ENCODE data around the gene CCDC85C. TPM values are rescaled to one million over a fixed set of nuclear protein-coding genes. Genes with fewer than 3 reads are reported as not detected.

CCDC85C gene
- total and polyA plus RNA-seq, 8 donors, result 10.5 to 28.6 (median 15.9) TPM

DNA sequence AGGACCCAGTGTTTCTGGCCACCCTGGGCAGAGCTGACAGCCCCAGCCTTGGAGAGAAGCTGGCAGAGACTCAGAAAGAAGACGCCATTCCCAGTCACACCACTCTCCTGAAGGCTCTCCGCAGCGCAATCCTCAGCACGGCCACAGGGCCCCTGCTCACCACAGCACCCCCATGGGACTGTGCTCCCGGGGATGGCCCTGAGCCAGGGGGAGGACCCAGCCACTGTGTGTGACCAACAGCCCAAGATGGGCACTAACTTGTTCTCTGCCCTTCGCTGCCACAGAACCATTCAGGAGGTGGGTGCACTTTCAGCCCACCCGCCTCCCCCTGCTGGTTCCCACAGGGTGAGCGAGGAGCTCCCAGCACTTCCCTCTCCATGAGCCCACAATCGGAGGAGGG lies 65.7 kb downstream of the CCDC85C start:
- WGBS, 5 donors, result 63 to 76% (median 74%) methylated on average over 4 to 9 of the region's 9 CpGs
- Histone ChIP-seq H3K27ac (peak overlapping the region in 3 of 5 donors; percentile 18 to 70 (median 60)), H3K9me3 (no peaks in the 10 kb centered on the region), H3K36me3 (peaks cover 0 to 10% (median 0%) of the 10 kb centered on the region in 4 donors), H3K4me1 (peaks cover 21 to 86% (median 56%) of the 10 kb centered on the region in 4 donors), H3K4me3 (no peak overlapping the region), H3K27me3 (no peaks in the 10 kb centered on the region)
- intact Hi-C loops (cut with DNase I; ENCODE audit: low total_unique reads), result no loop called here
- no peak for TF ChIP-seq POLR2AphosphoS5 (IDR thresholded peaks at IDR 0.05)
- no peak for TF ChIP-seq EP300 (IDR thresholded peaks at IDR 0.05)
- TF ChIP-seq POLR2A (IDR thresholded peaks at IDR 0.05), result no peak
- TF ChIP-seq, protein P1, sequence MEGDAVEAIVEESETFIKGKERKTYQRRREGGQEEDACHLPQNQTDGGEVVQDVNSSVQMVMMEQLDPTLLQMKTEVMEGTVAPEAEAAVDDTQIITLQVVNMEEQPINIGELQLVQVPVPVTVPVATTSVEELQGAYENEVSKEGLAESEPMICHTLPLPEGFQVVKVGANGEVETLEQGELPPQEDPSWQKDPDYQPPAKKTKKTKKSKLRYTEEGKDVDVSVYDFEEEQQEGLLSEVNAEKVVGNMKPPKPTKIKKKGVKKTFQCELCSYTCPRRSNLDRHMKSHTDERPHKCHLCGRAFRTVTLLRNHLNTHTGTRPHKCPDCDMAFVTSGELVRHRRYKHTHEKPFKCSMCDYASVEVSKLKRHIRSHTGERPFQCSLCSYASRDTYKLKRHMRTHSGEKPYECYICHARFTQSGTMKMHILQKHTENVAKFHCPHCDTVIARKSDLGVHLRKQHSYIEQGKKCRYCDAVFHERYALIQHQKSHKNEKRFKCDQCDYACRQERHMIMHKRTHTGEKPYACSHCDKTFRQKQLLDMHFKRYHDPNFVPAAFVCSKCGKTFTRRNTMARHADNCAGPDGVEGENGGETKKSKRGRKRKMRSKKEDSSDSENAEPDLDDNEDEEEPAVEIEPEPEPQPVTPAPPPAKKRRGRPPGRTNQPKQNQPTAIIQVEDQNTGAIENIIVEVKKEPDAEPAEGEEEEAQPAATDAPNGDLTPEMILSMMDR (IDR thresholded peaks at IDR 0.05), result no peak
- peak in 1 of 2 donors; percentile 53 for DNase-seq

DNA sequence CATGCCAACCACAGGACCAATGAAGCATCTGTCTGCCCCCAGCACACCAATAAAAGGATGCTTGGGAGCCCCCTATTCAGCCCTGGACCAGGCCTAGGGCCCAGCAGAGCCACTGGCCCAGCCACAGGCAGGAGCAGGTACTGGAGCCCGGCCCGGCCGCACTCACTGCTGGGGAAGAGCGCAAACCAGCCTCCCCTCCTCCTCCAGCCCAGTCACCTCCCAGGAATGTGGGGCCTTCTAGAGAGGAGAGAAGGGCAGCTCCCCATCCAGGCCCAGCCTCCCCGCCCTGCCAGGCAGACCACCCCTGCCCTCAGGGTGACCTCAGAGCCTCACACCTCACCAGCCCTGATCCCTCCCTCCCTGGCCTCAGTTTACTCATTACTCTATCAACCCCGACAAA lies 66.6 kb downstream of the CCDC85C start:
- DNase-seq, result peak in 1 of 2 donors; percentile 82
- intact Hi-C loops (cut with DNase I; ENCODE audit: low total_unique reads), result no loop called here
- 56 to 86% (median 77%) methylated on average over 4 to 6 of the region's 6 CpGs for WGBS, 5 donors
- Histone ChIP-seq H3K4me1 (peaks cover 21 to 77% (median 48%) of the 10 kb centered on the region in 4 donors), H3K9me3 (no peaks in the 10 kb centered on the region), H3K27ac (peak overlapping the region in 3 of 5 donors; percentile 18 to 70 (median 60)), H3K27me3 (no peaks in the 10 kb centered on the region), H3K36me3 (peaks cover 0 to 10% (median 0%) of the 10 kb centered on the region in 4 donors), H3K4me3 (no peak overlapping the region)
- TF ChIP-seq POLR2AphosphoS5 (IDR thresholded peaks at IDR 0.05), result no peak
- TF ChIP-seq, protein P1 (IDR thresholded peaks at IDR 0.05), result no peak
- no peak for TF ChIP-seq EP300 (IDR thresholded peaks at IDR 0.05)
- no peak for TF ChIP-seq POLR2A (IDR thresholded peaks at IDR 0.05)

DNA sequence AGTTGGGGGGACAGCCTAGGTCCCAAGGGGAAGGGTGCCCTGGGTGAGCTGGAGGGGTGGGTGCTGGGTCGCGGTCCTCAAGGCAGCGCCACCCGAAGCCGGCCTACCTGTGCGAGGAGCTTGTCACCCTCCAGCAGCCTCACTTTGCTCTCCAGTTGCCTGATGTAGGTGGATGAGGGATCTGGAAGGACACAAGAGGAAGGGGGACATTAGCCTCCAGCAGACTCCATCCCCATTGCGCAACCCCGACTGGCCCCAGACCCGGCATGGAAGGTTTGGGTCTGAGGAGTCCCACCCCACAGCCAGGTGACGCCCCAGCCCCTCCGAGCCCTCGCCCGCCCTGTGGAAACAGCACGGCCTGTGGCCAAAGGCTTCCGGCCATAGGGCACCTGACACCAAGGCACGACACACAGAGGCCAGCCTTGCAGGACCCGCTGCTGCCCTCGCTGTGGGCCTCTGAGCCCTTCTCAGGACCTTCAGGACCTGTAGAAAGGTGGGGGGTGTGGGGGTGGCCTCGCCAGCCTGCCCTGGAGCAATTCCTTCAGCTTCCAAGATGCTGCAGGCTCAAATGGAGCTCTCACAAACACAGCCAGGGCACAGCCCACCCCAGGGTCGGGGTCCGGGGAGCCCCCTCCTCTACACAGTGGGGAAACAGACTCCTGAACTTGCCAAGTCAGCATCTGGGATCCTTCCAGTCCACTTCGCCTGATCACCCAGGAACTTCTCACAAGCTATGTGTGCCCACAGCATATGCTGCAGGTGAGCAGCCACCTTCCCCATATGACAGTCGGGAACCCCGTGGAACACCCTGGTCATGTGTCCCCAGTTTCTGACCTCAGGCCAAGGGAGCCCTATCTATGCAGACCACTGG lies 67.9 kb downstream of the CCDC85C start:
- TF ChIP-seq EP300 (IDR thresholded peaks at IDR 0.05) (no peak), POLR2AphosphoS5 (IDR thresholded peaks at IDR 0.05) (no peak), POLR2A (IDR thresholded peaks at IDR 0.05) (no peak)
- TF ChIP-seq, protein P1 (IDR thresholded peaks at IDR 0.05), result no peak
- intact Hi-C loops (cut with DNase I; ENCODE audit: low total_unique reads), result no loop called here
- no peak overlapping the region for H3K4me3 ChIP-seq
- H3K36me3 ChIP-seq, result peaks cover 0 to 10% (median 0%) of the 10 kb centered on the region in 4 donors
- peaks cover 16 to 76% (median 44%) of the 10 kb centered on the region in 4 donors for H3K4me1 ChIP-seq
- H3K27ac ChIP-seq, result peak overlapping the region in 2 of 5 donors; percentile 60 to 70
- no peaks in the 10 kb centered on the region for H3K27me3 ChIP-seq
- 93 to 96% (median 94%) methylated on average over 14 to 24 of the region's 24 CpGs for whole genome bisulfite sequencing, 5 donors
- no peaks in the 10 kb centered on the region for H3K9me3 ChIP-seq
- no peak for DNase-seq

DNA sequence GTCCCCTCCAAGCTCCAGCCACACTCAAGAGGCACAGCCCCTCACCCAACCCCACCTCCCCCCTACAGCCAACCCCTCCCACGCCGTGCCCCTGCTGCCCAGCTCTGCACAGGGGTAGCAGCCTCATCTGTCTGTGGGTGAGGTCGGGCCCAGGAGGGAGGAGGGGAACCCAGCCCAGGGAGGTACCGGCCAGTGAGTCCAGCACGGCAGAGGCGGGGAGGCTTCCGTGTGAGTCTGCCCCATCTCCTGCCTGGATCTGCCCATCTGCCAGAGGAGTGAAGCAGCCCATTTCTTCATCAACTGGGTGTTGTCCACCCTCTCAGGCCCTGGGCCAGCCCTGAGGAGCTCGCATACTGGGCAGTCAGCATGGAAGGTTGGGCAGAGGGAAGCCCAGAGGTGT lies 68.6 kb downstream of the CCDC85C start:
- no peak for DNase-seq

More for the DNA sequence above, 68.6 kb downstream of the CCDC85C start:
- peak overlapping the region in 2 of 5 donors; percentile 28 to 70 for H3K27ac ChIP-seq
- H3K27me3 ChIP-seq, result no peaks in the 10 kb centered on the region
- peaks cover 0 to 10% (median 0%) of the 10 kb centered on the region in 4 donors for H3K36me3 ChIP-seq
- TF ChIP-seq POLR2A (IDR thresholded peaks at IDR 0.05), result no peak
- TF ChIP-seq POLR2AphosphoS5 (IDR thresholded peaks at IDR 0.05), result no peak
- no peak for TF ChIP-seq EP300 (IDR thresholded peaks at IDR 0.05)
- TF ChIP-seq, protein P1 (IDR thresholded peaks at IDR 0.05), result no peak
- intact Hi-C loops (cut with DNase I; ENCODE audit: low total_unique reads), result no loop called here
- H3K9me3 ChIP-seq, result no peaks in the 10 kb centered on the region
- 63 to 91% (median 86%) methylated on average over 3 to 8 of the region's 8 CpGs for WGBS, 5 donors
- H3K4me3 ChIP-seq, result no peak overlapping the region
- peaks cover 12 to 73% (median 46%) of the 10 kb centered on the region in 4 donors for H3K4me1 ChIP-seq
